GM18508 (cell line): ENCODE measurements around the gene ZFYVE27.

Source experiments
- ATAC-seq: cut with Tn5 transposase; IDR thresholded peaks from one replicate; pipeline ENCODE4 v1.9.1; 2021; ENCODE audit warnings: moderate number of reproducible peaks; ENCODE audit not compliant: insufficient read depth, unreplicated experiment

The ZFYVE27 gene

DNA sequence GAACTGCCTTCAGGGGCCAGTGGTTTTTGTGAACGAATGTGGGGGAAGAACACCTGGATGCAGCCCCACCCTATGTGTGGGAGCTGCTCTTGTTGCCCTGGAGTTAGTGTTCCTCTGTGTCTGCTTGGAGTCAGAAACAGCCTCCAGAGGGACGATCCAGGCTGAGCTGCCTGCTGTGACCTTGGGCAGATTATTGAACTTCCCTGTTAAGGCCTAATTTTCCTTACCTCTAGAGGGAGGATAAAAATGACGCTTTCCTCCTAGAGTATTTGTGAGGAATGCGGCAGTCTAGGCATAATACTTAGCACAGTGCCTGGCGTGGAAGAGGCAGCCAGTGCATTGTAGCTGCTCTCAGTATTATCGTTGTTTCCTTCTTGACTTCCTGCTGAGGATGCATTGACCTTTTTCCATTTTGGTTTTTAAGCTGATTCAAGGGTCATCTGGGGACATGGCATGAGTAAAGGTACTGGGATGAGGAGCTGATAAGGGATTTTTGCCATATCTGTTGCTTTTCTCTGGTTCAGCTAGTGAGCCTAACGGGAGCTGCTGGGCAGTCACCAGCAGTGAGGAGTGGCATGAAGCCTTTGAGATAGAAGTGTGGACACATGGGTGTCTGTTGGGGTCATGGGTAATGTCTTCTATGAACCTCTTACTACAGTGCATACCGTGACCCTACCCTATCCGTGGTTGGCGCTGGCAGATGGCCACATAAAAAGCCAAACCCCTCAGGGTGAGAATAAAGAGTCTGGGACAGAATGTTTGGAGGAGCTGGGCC lies 6.4 kb downstream of the ZFYVE27 start:
- no peak for ATAC-seq

DNA sequence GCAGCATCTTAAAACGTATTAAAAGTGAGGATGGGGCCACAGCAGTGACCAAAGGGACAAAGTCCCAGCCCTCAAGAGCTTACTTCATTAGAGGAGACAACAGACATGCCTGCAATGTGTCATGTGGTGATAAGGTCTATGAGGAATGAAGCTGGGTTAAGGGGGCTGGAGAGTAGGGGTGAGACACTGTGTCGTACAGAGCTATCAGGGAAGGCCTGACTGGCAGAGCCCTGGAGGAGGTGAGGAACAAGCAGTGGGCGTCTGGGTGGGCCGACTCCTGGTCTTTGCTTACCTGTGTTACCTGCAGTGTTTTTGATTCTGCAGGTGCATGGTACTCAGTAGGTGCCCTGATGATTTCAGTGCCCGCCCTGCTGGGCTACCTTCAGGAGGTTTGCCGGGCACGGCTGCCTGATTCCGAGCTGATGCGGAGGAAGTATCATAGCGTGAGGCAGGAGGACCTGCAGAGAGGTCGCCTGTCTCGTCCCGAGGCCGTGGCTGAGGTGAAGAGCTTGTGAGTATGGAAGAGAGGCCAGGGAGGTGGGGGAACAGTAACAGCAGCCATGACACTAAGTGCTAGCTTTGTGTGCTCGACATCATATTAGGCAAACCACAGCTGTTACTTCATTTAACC lies 7.6 kb downstream of the ZFYVE27 start:
- ATAC-seq = no peak

DNA sequence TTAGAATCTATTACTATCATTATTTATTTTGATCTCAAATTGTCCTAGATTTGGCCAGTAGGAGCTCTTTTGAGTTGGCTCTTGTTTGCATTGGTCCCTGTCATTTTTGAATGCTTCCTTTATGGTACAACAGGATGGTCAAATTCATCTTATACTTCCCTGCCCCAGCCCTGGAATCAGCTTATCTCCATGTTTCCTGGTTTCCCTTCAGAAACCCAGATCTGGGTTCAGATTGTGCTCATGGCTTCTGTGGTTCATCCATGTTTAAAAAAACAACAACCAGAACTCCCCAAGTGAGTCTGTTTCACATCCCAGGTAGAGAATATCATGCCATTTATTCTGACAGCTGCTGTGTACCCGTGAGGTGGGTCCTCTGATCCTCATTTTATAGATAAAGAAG lies 10.6 kb downstream of the ZFYVE27 start:
- no peak for ATAC-seq

DNA sequence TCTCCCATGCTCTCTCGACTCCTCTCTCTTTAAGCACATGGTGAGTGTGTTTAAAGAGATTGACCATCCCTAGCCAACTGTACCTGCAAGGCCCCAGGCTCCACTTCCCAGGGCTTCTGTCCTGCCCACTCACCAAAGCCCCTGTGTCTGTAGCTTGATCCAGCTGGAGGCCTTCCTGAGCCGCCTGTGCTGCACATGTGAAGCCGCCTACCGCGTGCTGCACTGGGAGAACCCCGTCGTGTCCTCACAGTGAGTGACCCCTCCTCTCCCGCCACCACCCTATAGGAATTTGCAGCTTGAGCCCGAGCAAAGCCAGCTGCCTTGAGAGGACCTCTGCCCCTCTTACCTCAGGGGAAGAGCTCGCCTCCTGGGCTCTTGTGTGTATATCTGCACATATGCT lies 11.2 kb downstream of the ZFYVE27 start:
- no peak for ATAC-seq

DNA sequence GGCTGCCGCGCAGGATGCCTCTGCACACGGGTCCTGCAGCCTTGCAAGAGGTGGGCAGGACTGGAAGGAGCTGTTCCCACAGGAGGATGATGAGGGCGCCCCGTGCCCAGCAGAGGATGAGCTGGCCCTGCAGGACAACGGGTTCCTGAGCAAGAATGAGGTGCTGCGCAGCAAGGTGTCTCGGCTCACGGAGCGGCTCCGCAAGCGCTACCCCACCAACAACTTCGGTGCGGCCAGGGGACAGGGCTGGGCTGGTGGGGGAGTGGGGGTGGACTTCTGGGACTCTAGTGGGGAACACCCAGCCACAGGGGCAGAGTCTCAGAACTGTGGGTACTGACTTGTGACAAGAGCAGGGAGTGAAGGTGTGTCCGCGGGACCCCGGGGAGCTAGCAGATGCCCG lies 16.0 kb downstream of the ZFYVE27 start:
- no peak for ATAC-seq

DNA sequence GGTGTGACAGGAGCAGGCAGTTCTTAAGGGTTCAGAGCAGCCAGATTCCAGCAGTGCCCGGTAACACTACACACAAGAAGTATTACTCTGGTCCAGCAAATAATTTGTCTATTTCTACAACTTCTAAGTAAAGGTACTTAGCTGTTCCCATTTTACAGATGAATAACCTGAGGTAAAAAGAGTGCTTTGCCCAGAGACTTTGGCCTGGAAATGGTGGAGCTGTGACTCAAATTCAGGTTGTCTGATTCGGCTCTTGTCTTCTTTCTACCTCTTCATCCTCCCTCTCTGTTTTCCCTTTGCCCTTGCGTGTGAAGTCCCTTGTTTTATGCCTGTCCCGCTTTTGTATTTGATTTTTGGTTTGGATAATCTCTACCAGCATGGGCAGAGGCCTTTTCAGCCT lies 17.8 kb downstream of the ZFYVE27 start:
- ATAC-seq = no peak

DNA sequence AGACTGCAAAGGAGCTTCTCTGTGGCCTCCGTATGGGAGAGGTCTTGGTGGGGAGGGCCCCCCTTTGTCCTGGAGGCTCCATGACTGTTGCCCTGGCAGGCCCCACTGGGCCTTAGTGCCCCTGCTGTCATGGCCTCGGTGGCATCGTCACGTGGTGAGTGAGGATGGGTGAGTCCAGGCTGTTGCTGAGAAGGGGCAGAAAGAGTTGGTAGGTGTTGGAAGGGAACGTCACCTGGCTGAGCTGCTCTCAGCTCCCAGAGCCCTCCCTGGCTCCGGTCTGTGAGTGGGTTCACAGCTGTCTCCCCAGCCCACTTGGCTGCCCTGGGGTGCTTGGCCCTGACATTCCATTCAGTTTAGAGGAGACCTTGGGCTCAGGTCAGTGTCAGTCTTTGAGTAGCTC lies 18.8 kb downstream of the ZFYVE27 start:
- ATAC-seq = no peak

DNA sequence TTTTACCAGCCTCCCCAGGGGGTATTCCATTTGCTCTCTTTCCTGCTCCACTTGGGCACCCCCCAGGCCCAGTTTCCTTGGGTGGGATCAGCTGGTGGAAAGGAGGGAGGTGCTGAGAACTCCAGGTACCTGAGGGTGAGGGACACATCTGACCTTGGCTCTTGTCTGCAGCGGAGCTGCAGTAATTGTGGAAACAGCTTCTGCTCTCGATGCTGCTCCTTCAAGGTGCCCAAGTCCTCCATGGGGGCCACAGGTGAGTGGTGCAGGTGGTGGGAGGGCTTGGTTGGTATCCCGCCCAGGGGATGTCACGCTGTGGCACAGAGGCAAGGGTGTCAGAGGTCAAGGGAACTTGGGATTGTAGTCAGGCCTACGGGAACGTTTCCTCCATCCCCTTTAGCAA lies 20.5 kb downstream of the ZFYVE27 start:
- ATAC-seq = no peak

DNA sequence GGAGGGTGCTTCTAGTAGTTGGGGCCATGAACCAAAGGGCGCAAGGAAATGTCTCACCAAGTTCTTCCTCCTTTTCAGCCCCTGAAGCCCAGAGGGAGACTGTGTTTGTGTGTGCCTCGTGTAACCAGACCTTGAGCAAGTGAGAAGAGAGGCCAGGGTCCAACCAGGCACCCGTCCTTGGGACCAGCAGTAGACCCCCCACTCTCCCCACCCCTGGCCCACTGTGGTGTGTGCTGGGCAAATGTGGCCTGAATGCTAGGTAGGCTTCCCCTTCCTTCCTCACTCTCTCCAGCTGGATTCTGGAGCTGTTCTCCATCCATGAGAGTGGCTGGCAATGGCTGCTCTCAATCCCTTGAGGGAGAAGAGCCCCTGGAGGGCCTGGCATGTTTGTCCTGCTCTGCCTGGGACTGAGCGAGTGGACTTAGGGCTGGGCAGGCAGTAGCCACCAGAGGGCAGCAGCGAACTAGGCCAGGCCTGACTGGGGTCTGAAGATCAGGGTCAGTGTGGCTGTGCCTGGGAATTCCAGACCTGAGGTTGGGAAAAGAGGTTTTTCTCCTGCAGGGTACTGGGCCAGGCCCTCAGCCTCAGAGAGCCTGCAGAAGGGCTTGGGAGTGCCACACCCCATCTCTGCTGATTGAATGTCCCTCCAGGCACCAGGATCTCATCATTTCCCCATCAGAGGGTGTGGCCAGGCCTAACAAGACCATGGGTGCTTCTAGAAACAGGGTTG lies 22.4 kb downstream of the ZFYVE27 start:
- ATAC-seq = no peak

DNA sequence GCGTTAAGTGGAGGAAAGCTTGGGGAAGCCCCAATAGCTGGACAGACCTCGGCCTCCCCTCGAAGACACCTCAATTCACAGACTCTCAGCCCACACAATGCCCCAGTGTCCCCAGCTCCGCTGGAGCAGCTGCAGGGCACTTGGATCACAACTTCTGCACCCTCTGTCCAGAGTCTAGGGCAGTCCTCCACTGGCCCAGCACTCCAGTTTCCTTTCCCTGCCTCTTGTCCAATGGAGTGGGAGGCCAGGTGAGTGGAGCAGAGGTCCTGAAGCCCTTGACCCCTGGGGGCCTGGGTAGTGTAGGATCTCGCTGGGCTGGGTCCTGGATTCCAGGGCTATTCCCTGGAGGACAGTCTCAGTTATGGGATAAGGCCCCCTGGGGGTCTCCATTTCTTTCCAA lies 23.0 kb downstream of the ZFYVE27 start:
- no peak for ATAC-seq

DNA sequence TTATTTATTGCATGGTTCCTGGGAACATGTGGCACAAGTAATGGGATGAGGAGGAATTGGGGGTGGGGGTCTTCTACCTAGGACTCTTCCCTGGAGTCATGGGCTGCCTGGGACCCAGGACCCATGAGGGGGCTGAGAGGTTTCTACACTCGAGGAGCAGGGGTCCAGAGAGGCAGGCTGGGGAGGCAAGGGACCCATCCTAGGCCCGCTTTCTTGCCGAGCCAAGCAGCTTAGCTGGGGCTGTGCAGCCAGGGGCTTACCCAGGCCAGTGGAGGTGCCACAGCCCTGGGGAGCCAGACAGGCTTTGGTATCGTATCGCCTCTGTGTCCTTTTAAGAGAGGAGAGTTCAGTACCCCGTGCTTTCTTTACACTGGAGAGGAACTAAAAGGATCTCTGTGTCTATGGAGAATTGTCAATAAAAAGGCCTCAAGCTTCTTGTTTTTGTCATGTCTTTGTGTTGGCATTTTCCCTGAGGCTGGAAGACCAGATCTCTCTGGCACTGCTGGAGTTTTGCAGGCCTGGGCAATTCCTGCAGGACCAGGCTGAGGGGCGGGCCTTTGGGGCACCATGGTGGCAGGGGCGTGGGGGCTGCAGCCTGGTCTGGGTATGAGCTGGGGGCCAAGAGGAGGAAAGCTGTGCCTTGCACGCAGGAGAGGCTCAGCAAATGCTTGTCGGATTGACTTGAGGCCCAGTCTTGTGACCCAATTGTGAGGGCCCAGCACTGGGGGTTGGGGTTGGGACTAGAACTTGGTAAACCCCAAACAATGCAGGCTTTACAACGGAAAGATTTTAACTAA lies 23.7 kb downstream of the ZFYVE27 start:
- no peak for ATAC-seq

DNA sequence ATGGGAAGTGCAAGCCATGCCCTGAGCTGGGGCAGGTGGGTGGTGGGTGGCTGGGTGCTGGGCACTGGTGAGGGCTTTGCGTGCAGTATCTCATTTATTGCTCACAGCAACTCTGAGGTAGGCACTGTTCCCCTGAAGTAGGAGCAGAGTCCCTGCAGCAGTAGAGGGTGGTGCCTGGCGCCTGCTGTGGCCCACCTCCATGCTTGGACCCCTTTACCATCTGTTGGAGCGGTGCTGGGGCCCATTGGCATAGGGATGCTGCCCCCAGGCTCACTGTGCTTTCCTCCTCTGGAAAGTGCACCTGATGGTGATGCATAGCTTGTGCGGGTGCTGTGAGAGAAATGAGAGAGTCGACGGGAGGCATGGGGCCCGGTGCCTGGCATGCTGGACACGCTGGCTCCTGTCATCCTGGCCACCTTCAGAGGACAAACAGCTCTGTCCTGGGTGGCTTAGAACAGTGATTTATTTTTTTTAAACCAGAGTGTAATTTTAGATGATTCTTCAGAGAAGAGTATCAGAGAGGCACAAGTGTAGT lies 24.5 kb downstream of the ZFYVE27 start:
- no peak for ATAC-seq

DNA sequence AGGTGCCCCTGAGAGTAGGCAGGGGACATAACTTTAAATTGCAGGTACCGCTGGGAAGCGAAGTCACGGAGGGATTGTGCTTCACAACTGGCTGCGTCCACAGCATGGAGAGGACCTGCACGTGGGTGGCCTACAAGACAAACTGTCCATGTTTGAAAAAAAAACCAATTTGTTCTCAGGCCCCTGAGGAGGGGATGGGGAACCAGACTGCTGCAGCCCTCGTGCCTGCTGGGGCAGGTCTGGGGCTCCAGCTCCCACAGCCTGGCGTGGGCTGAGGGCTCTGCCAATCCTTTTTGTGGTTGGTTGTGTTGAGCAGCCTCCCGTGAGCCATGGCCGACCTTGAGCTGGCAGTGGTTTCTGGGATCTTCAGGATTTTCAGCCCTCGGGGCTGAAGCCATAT lies 25.1 kb downstream of the ZFYVE27 start:
- no peak for ATAC-seq

DNA sequence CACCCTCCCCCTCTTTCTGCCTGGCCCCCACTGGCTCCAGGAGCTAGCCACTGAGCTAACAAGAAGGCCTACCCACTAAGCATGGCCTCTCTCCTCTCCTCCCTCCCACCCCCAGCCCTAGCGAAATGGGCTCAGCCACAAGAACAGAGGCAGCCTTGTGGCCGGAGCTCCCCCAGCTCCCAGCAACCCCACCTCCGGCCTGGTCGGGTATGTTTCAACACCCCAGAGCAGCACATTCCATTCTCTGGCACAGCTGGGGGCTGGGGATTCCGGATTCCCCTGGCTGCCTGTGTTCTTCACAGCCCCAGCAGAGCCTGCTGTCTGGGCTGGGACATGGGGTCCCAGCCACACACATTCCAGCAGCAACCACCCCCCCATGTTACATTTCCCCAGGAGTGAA lies 25.9 kb downstream of the ZFYVE27 start:
- ATAC-seq = no peak

DNA sequence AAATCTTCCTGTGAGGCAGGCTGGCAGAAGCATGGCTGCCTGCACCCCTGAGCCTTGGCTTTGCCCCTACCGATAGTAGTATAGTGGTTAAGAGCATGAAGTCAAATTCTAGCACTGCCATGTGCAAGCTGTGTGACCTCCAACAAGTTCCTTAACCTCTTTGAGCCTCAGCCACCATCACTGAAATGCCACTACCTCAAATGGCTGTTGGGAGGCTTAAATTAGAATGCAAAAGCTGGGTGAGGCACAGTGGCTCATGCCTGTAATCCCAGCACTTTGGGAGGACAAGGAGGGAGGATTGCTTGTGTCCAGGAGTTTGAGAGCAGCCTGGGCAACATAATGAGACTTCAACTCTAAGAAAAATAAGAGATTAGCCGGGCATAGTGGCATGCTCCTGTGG lies 26.5 kb downstream of the ZFYVE27 start:
- ATAC-seq = no peak

DNA sequence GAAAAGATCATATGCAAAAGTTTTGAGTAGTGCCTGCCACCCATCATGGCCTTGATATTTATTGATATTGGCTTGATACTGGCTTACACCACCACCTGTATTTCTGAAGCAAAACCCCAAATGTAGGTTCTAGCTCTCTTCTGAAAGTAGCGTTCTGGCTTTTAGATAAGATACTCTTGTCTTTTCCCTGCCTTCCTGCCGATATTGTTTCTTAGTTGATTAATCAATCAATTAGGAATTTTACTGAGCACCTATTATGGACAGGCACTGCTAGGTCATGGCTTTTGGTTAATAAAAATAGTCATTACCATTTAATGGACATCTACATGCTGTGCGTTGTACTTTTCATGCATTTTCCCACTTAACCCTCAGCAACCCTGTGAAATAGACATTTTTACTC lies 27.0 kb downstream of the ZFYVE27 start:
- ATAC-seq = no peak

DNA sequence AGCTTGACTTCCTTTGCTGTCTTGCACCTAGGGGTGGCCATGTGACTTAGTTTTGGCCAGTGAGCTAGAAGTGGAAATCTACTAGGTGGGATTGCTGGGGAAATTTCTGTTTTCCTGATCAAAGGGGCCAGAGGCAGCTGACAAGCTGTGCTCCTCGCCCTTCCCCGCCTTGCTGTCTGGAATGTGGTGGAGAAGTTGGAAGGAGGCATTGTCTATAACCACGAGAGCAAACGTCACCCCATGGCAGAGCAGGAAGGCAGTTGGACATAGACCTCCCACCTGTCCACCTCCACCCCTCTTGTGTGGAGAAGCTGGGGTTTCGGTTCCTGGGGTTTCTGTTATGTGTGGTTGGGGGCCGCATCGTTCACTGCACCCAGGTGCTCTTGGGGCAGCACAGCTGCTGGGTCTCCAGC lies 27.6 kb downstream of the ZFYVE27 start:
- no peak for ATAC-seq

DNA sequence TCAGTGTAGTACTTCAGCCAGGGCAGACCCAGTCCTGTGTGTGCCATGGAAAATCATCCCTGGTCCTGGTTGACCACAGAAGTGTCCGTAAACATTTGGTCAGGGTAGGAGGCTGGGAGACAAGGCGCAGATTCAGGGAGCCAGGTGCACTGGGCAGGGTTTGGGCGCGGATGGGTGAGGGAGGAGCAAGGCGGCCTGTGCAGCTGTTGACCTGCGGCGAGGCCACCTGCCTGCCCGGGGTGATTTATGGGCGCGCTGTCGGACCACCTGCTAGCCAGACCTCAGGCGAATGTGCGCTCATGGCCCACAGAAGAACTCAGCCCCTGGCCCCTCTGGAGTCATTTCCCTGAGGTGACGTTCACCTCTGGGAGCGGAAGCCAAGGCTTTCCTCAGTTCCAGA lies 28.3 kb downstream of the ZFYVE27 start:
- ATAC-seq = no peak

DNA sequence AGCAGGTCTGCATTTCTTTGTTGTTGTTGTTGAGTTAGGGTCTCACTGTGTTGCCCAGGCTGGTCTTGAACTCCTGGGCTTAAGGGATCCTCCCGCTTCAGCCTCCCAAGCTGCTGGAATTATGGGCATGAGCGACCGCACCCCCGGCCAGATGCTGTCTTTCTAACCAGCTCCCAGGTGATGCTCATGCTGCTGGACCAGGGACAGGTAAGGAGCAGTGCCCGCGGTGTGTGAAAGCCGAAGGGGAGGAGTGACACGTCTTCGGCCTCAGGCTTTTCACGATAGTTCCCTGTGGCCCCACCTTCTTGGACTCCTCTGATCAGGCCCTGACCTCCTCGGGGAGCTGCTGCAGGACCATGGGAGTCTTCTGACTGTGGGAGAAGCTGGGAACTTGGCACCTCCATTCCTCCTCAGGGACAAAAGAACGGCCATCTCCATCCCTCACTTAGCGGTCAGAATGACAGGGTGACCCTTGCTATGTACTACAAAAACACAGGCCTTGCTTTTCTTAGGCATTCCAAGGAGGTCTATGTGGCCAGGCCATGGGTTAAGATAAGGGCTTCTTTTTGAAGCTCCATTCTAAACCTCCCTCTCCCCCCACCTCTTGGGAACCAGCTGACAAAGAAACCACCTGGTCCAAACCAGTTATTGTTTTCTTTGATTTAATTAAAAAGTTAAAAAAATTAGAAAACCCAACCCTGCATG lies 29.3 kb downstream of the ZFYVE27 start:
- ATAC-seq = no peak
